HEK293 (cell line): ENCODE data around the gene PRR35.

Experiments
- CTCF ChIA-PET: fragments of 350-600 bp; formaldehyde crosslinking; extraction: SDS; loops from one replicate; lab custom pipeline; 2021; ENCODE audit warnings: antibody characterized with exemption; lab: Yijun Ruan, JAX
- POLR2A ChIA-PET: fragments of 300-600 bp; formaldehyde crosslinking; extraction: SDS; loops from one replicate; lab custom pipeline; 2020; ENCODE audit warnings: antibody characterized with exemption, inconsistent platforms; lab: Yijun Ruan, JAX
- H3K27ac ChIP-seq: fragments of 200-500 bp; sonication (Bioruptor generic); 2 replicates; pipeline ENCODE4 v1.5.1; 2014; ENCODE audit warnings: low read depth, low read length, control low read depth, inconsistent platforms; ENCODE audit errors: extremely low read depth
- H3K36me3 ChIP-seq, 2 experiments: fragments of 200-500 bp in 1 of 2; sonication (Bioruptor generic) in 1 of 2; 1 replicate in 1 of 2; 2 replicates in 1 of 2; pipeline ENCODE4 v1.5.1; 2014 to 2017; ENCODE audit warnings: inconsistent platforms in 2 of 2, low read length in 2 of 2; ENCODE audit not compliant: control insufficient read depth in 2 of 2, insufficient read depth in 1 of 2
- H3K4me1 ChIP-seq: fragments of 200-500 bp; sonication (Bioruptor generic); 2 replicates; pipeline ENCODE4 v1.5.1; 2014; ENCODE audit warnings: mild to moderate bottlenecking, low read length, inconsistent platforms; ENCODE audit not compliant: control insufficient read depth, insufficient read depth
- H3K4me3 ChIP-seq: 2 replicates; pipeline ENCODE4 v1.5.1; 2011; ENCODE audit warnings: low read depth, mild to moderate bottlenecking, control low read depth, low read length, moderate library complexity
- H3K9me3 ChIP-seq: fragments of 200-500 bp; sonication (Bioruptor generic); 2 replicates; pipeline ENCODE4 v1.5.1; 2014; ENCODE audit warnings: low read depth, low read length, inconsistent platforms; ENCODE audit not compliant: control insufficient read depth, insufficient read depth
- GLIS1 ChIP-seq: fragments of 450-650 bp; formaldehyde crosslinking; IDR thresholded peaks from 2 replicates; pipeline ENCODE4 v1.5.1; 2016; ENCODE audit warnings: missing biosample characterization, missing genetic modification characterization
- HOXC10 ChIP-seq: sonication (generic); formaldehyde crosslinking; IDR thresholded peaks from 2 replicates; pipeline ENCODE4 v1.8.1; 2023; ENCODE audit warnings: mild to moderate bottlenecking, missing genetic modification reagents
- IKZF3 ChIP-seq: fragments of 450-650 bp; IDR thresholded peaks from 2 replicates; pipeline ENCODE4 v1.5.0; 2018; ENCODE audit warnings: missing biosample characterization, mild to moderate bottlenecking, missing genetic modification characterization, moderate library complexity
- PRDM10 ChIP-seq: fragments of 450-650 bp; formaldehyde crosslinking; IDR thresholded peaks from 2 replicates; pipeline ENCODE4 v1.5.1; 2016; ENCODE audit warnings: missing biosample characterization, missing genetic modification characterization
- SP7 ChIP-seq: fragments of 450-650 bp; formaldehyde crosslinking; IDR thresholded peaks from 2 replicates; pipeline ENCODE4 v1.5.1; 2016; ENCODE audit warnings: missing biosample characterization, missing genetic modification characterization
- ZBTB17 ChIP-seq: fragments of 450-650 bp; formaldehyde crosslinking; IDR thresholded peaks from 2 replicates; pipeline ENCODE4 v1.5.1; 2016; ENCODE audit warnings: missing biosample characterization, missing genetic modification characterization
- ZBTB48 ChIP-seq: fragments of 450-650 bp; formaldehyde crosslinking; IDR thresholded peaks from 2 replicates; pipeline ENCODE4 v1.5.1; 2016; ENCODE audit warnings: missing biosample characterization, missing genetic modification characterization
- ZBTB6 ChIP-seq: fragments of 450-650 bp; formaldehyde crosslinking; IDR thresholded peaks from 2 replicates; pipeline ENCODE4 v1.5.1; 2017; ENCODE audit warnings: missing biosample characterization, missing genetic modification characterization
- ZBTB8A ChIP-seq: fragments of 450-650 bp; formaldehyde crosslinking; IDR thresholded peaks from 2 replicates; pipeline ENCODE4 v1.5.1; 2016; ENCODE audit warnings: missing biosample characterization, missing genetic modification characterization
- ZEB2 ChIP-seq: fragments of 450-650 bp; formaldehyde crosslinking; IDR thresholded peaks from 2 replicates; pipeline ENCODE4 v1.5.1; 2016; ENCODE audit warnings: missing biosample characterization, missing genetic modification characterization
- ZFP3 ChIP-seq: fragments of 450-650 bp; formaldehyde crosslinking; IDR thresholded peaks from 2 replicates; pipeline ENCODE4 v1.5.1; 2016; ENCODE audit warnings: low read depth, missing biosample characterization, missing genetic modification characterization
- ZNF112 ChIP-seq: fragments of 450-650 bp; formaldehyde crosslinking; IDR thresholded peaks from 2 replicates; pipeline ENCODE4 v1.5.0; 2017; ENCODE audit warnings: missing biosample characterization, missing genetic modification characterization
- ZNF114 ChIP-seq: fragments of 450-650 bp; formaldehyde crosslinking; IDR thresholded peaks from 2 replicates; pipeline ENCODE4 v1.5.0; 2017; ENCODE audit warnings: missing biosample characterization, missing genetic modification characterization
- ZNF132 ChIP-seq: fragments of 450-650 bp; formaldehyde crosslinking; IDR thresholded peaks from 2 replicates; pipeline ENCODE4 v1.5.1; 2017; ENCODE audit warnings: missing biosample characterization, missing genetic modification characterization, borderline replicate concordance
- ZNF341 ChIP-seq: fragments of 450-650 bp; formaldehyde crosslinking; IDR thresholded peaks from 2 replicates; pipeline ENCODE4; 2016; ENCODE audit warnings: low read depth, missing biosample characterization, missing genetic modification characterization
- ZNF366 ChIP-seq: fragments of 450-650 bp; formaldehyde crosslinking; conservative IDR thresholded peaks from 2 replicates; pipeline ENCODE4 v1.5.1; 2016; ENCODE audit warnings: missing biosample characterization, missing genetic modification characterization
- ZNF600 ChIP-seq: fragments of 450-650 bp; formaldehyde crosslinking; IDR thresholded peaks from 2 replicates; pipeline ENCODE4 v1.5.1; 2016; ENCODE audit warnings: missing biosample characterization, missing genetic modification characterization
- TF ChIP-seq, protein P1 (sequence below): fragments of 450-650 bp; formaldehyde crosslinking; IDR thresholded peaks from 2 replicates; pipeline ENCODE4 v1.5.1; 2016; ENCODE audit warnings: missing biosample characterization, missing genetic modification characterization, borderline replicate concordance
- TF ChIP-seq, protein P2 (sequence below): fragments of 450-650 bp; formaldehyde crosslinking; IDR thresholded peaks from 2 replicates; pipeline ENCODE4 v1.5.1; 2016; ENCODE audit warnings: missing biosample characterization, missing genetic modification characterization

PRR35 gene

DNA sequence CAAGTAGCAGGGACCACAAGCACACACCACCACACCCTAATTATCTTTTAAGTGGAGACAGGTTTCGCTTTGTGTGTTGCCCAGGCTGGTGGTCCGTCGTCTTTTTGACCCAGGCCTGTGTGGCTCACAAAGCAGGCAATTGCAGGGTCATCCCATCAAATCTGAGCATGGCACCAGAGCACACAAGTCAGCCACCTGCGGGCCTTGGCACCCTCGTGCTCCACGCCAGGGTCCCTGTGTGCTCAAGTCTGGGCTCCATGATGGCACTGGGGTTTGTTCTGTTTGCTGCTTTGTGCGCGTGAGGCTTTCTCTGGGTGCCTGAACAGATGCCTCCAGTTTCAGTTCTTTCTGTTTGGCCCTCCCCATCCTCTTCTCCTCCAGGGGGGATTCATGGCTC, 35.1 kb upstream of the PRR35 start:
- no peaks in the 10 kb centered on the region for H3K9me3 ChIP-seq
- CTCF ChIA-PET, result interaction anchor here (1.0 kb wide), 1 partner anchor 133 kb away, joined by 4 read pairs; no protein-coding TSS in a partner anchor
- H3K27ac ChIP-seq, result no peak overlapping the region
- peaks cover 8% of the 10 kb centered on the region for H3K4me1 ChIP-seq
- TF ChIP-seq, protein P1, sequence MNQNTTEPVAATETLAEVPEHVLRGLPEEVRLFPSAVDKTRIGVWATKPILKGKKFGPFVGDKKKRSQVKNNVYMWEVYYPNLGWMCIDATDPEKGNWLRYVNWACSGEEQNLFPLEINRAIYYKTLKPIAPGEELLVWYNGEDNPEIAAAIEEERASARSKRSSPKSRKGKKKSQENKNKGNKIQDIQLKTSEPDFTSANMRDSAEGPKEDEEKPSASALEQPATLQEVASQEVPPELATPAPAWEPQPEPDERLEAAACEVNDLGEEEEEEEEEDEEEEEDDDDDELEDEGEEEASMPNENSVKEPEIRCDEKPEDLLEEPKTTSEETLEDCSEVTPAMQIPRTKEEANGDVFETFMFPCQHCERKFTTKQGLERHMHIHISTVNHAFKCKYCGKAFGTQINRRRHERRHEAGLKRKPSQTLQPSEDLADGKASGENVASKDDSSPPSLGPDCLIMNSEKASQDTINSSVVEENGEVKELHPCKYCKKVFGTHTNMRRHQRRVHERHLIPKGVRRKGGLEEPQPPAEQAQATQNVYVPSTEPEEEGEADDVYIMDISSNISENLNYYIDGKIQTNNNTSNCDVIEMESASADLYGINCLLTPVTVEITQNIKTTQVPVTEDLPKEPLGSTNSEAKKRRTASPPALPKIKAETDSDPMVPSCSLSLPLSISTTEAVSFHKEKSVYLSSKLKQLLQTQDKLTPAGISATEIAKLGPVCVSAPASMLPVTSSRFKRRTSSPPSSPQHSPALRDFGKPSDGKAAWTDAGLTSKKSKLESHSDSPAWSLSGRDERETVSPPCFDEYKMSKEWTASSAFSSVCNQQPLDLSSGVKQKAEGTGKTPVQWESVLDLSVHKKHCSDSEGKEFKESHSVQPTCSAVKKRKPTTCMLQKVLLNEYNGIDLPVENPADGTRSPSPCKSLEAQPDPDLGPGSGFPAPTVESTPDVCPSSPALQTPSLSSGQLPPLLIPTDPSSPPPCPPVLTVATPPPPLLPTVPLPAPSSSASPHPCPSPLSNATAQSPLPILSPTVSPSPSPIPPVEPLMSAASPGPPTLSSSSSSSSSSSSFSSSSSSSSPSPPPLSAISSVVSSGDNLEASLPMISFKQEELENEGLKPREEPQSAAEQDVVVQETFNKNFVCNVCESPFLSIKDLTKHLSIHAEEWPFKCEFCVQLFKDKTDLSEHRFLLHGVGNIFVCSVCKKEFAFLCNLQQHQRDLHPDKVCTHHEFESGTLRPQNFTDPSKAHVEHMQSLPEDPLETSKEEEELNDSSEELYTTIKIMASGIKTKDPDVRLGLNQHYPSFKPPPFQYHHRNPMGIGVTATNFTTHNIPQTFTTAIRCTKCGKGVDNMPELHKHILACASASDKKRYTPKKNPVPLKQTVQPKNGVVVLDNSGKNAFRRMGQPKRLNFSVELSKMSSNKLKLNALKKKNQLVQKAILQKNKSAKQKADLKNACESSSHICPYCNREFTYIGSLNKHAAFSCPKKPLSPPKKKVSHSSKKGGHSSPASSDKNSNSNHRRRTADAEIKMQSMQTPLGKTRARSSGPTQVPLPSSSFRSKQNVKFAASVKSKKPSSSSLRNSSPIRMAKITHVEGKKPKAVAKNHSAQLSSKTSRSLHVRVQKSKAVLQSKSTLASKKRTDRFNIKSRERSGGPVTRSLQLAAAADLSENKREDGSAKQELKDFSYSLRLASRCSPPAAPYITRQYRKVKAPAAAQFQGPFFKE (tag by site-specific recombination), result 0 out of 2 replicates have a peak, but pooled peaks have one; percentile 45
- 0 out of 2 replicates have a peak, but pooled peaks have one; percentile 33 for TF ChIP-seq ZBTB6 (tag by site-specific recombination)
- no peak for TF ChIP-seq ZNF114 (tag by site-specific recombination)
- TF ChIP-seq HOXC10, result 0 out of 2 replicates have a peak, but pooled peaks have one; percentile 22
- no peak overlapping the region for H3K4me3 ChIP-seq
- POLR2A ChIA-PET, result no interaction called here
- H3K36me3 ChIP-seq, result peaks cover 0 to 28% of the 10 kb centered on the region in 2 experiments; a peak in 1 of 3 replicates

DNA sequence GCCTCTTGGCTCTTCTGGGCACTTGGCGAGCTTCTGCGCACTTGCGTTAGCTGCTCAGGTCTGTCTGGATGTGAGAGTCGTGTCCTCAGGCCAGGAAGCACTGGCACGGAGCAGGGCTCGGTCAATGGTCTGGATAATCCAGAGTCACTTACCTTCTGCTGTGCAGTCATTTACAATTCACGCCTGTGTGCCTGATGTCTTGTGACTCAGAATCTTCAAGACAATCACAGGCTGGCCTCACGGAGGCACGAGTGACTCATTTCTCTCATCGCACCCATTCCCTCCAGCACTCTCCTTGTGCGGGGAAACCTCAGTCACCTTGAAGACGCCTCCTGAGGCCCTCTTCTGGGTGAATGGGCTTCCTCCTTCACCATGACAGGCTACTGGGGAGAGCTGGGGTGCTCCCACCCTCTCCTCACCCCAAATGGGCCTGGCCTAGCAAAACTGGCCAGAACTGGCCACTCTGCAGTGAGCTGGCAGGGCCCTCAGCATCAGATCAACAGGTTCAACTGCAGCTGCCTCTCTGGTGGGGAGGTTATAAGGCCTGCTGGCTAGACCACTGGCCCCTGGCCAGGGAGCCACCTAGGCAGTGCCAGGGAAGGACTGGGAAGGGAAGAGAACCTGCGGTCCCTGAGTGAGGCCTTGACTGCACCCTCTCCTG, 34.5 kb upstream of the PRR35 start:
- Histone ChIP-seq H3K9me3 (no peaks in the 10 kb centered on the region), H3K36me3 (peaks cover 0 to 28% of the 10 kb centered on the region in 2 experiments; a peak in 1 of 3 replicates), H3K4me3 (no peak overlapping the region), H3K27ac (peak overlapping the region; percentile 97; the same call in 1 of the 2 replicates), H3K4me1 (peaks cover 8% of the 10 kb centered on the region)
- CTCF ChIA-PET, result interaction anchor here (0.9 to 1.0 kb wide), 2 partner anchors 133 to 134 kb away, joined by 3 to 4 read pairs; no protein-coding TSS in a partner anchor
- POLR2A ChIA-PET, result interaction anchor here (0.6 to 1.2 kb wide), 2 partner anchors 45 to 63 kb away, joined by 3 to 4 read pairs; no protein-coding TSS in a partner anchor
- TF ChIP-seq ZNF112 (tag by site-specific recombination) (no peak), PRDM10 (tag by site-specific recombination) (peak; percentile 91), ZNF132 (tag by site-specific recombination) (no peak), ZNF600 (tag by site-specific recombination) (peak; percentile 97), ZBTB8A (0 out of 2 replicates have a peak, but pooled peaks have one; percentile 27), GLIS1 (tag by site-specific recombination) (peak; percentile 6; the same call in 1 of the 2 replicates), ZNF366 (tag by site-specific recombination) (peak; percentile 56; the same call in 1 of the 2 replicates), ZBTB17 (tag by site-specific recombination) (peak; percentile 84), ZEB2 (tag by site-specific recombination) (peak; percentile 20; the same call in 1 of the 2 replicates), ZFP3 (tag by site-specific recombination) (no peak), SP7 (tag by site-specific recombination) (peak; percentile 52; the same call in 1 of the 2 replicates), ZBTB48 (tag by site-specific recombination) (peak; percentile 54; the same call in 1 of the 2 replicates), ZNF341 (no peak), IKZF3 (tag by site-specific recombination) (no peak)
- TF ChIP-seq, protein P2, sequence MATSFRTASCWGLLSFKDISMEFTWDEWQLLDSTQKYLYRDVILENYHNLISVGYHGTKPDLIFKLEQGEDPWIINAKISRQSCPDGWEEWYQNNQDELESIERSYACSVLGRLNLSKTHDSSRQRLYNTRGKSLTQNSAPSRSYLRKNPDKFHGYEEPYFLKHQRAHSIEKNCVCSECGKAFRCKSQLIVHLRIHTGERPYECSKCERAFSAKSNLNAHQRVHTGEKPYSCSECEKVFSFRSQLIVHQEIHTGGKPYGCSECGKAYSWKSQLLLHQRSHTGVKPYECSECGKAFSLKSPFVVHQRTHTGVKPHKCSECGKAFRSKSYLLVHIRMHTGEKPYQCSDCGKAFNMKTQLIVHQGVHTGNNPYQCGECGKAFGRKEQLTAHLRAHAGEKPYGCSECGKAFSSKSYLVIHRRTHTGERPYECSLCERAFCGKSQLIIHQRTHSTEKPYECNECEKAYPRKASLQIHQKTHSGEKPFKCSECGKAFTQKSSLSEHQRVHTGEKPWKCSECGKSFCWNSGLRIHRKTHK (tag by site-specific recombination), result no peak
